CD4-positive, alpha-beta T cell treated with Interleukin-4 for 4 hours (primary cell): Measurements from ENCODE around the gene KMT5B.
"Not testable (repeated sequence)": the region's sequence is repeated elsewhere in the genome, so short reads cannot be mapped to it uniquely, and the experiment has no call there.

ENCODE experiments used
- DNase-seq: peaks from one replicate; pipeline ENCODE4 v3.0.0-alpha.2; 2020

Gene KMT5B

GRCh38 chr11:68213135-68213515 lies at the start of gene KMT5B:
Gene KMT5B, minus strand, starts transcription at chr11:68213296. Its CDS starts 23,220 bp downstream, at chr11:68190076.
- peak; percentile 57 for DNase-seq

- no peak for DNase-seq
Observed at GRCh38 chr11:68262544-68262827, 49.4 kb upstream of the KMT5B start.

GRCh38 chr11:68261749-68262543 lies 48.9 kb upstream of the KMT5B start:
- no peak for DNase-seq

- no peak for DNase-seq
Observed at GRCh38 chr11:68261006-68261405, 47.9 kb upstream of the KMT5B start.

GRCh38 chr11:68260484-68260883 lies 47.4 kb upstream of the KMT5B start:
- DNase-seq = no peak

GRCh38 chr11:68259122-68259959 lies 46.2 kb upstream of the KMT5B start:
- DNase-seq = no peak

GRCh38 chr11:68258363-68258765 lies 45.3 kb upstream of the KMT5B start:
- DNase-seq = no peak

- peak; percentile 84 for DNase-seq
Observed at GRCh38 chr11:68257477-68258362, 44.6 kb upstream of the KMT5B start.

- no peak for DNase-seq
Observed at GRCh38 chr11:68256331-68256741, 43.2 kb upstream of the KMT5B start.

- no peak for DNase-seq
Observed at GRCh38 chr11:68255526-68255925, 42.4 kb upstream of the KMT5B start.

- no peak for DNase-seq
Observed at GRCh38 chr11:68254421-68254820, 41.3 kb upstream of the KMT5B start.

GRCh38 chr11:68251765-68252164 lies 38.7 kb upstream of the KMT5B start:
- DNase-seq = no peak

GRCh38 chr11:68244912-68245311 lies 31.8 kb upstream of the KMT5B start:
- DNase-seq = not testable (repeated sequence)

GRCh38 chr11:68243847-68244246 lies 30.8 kb upstream of the KMT5B start:
- not testable (repeated sequence) for DNase-seq

- no peak for DNase-seq
Observed at GRCh38 chr11:68242616-68243015, 29.5 kb upstream of the KMT5B start.

GRCh38 chr11:68231621-68232020 lies 18.5 kb upstream of the KMT5B start:
- no peak for DNase-seq

GRCh38 chr11:68229601-68230000 lies 16.5 kb upstream of the KMT5B start:
- DNase-seq = no peak

GRCh38 chr11:68226421-68226820 lies 13.3 kb upstream of the KMT5B start:
- DNase-seq = no peak

- no peak for DNase-seq
Observed at GRCh38 chr11:68224606-68225005, 11.5 kb upstream of the KMT5B start.

GRCh38 chr11:68223275-68223674 lies 10.2 kb upstream of the KMT5B start:
- no peak for DNase-seq

- DNase-seq = no peak
Observed at GRCh38 chr11:68221406-68221805, 8.3 kb upstream of the KMT5B start.

- no peak for DNase-seq
Observed at GRCh38 chr11:68216171-68216938, 3.3 kb upstream of the KMT5B start.
